NCI-H524 (cell line): ENCODE measurements around the gene HTR2B.
"Not testable (repeated sequence)": the region's sequence is repeated elsewhere in the genome, so short reads cannot be mapped to it uniquely, and the experiment has no call there.

Source experiments
- DNase-seq, 2 experiments: peaks; one replicate each; lab custom pipeline; 2025; lab: John Stamatoyannopoulos, UW

HTR2B gene

DNA sequence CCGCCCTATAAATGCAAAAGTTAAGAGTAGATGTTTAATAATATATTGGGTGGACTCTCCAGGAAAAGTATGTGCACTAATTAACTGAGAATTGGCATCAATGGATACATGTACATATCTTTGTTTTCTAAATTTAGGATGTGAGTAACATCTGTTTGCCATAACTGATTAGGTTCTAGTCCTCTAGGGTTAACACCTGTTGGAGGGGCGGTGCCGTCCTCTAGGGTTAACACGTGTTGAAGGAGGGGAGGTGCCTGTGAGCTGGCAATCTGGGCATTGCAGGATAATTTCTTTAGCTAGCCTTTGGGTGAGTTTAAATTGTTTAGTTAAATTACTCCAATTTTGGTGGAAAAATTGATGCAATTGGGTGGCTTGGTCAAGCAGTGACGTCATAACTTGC lies 30.9 kb downstream of the HTR2B start:
- peak in 1 of 2 experiments; percentile 40 for DNase-seq

DNA sequence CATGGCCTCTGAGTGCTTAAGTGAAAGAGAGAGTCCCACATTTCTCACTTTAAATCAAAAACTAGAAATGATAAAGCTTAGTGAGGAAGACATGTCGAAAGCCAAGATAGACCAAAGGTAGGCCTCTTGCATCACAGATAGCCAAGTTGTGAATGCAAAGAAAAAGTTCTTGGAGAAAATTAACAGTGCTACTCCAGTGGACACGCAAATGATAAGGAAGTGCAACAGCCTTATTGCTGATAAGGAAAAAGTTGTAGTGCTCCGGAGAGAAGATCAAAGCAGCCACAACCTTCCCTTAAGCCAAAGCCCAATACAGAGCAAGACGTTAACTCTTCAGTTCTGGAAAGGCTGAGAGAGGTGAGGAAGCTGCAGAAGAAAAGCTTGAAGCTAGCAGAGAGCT lies 36.1 kb downstream of the HTR2B start:
- DNase-seq, result no peak

DNA sequence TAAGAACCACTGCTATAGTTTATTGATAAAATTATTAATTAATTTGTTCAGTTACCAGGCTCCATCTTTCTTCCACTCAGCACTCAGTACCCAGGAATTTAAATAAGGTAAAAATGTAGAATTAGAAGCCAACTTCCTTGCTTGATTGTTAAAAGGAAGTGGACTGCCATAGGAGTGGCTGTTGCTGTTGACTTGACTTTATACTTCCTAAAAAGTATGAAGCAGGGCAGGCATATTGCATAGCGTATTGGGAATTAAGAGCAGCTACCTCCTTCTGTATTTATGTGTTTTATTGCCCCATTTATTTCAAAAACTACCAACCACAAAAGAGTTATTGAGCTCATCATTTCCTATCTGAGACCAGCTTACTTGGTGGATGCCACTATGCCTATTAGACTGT lies 40.3 kb downstream of the HTR2B start:
- no peak for DNase-seq

DNA sequence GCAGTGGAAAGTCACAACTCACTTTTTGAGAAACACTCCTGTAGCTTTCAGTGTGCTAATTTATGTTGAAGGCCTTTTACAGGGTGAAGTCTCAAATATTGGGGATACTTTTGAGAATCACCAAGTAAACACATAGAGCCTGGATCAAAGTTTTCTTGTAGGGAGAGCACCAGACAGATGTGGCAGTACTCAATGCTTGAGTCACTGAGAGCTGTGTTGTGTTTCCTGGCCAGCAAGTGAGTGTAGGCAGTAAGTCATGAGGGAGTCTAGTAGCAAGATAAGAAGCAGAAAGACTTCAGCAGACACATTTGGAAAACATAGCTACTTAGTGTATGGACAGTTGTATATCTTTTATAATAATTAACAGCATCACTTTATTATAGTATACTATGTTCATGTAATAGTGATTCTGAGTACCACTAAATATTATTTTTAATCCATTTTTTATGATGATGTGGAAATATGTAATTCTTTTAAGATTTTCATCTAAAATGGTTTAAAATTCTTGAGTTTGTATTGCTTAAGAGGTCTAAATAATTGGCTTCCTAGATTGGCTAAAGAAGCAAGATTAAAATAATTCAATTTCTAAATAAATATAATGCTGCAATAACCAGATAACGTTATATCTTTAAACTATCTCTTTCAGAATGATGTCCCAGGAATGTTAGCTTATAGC lies 55.3 kb downstream of the HTR2B start:
- no peak for DNase-seq

DNA sequence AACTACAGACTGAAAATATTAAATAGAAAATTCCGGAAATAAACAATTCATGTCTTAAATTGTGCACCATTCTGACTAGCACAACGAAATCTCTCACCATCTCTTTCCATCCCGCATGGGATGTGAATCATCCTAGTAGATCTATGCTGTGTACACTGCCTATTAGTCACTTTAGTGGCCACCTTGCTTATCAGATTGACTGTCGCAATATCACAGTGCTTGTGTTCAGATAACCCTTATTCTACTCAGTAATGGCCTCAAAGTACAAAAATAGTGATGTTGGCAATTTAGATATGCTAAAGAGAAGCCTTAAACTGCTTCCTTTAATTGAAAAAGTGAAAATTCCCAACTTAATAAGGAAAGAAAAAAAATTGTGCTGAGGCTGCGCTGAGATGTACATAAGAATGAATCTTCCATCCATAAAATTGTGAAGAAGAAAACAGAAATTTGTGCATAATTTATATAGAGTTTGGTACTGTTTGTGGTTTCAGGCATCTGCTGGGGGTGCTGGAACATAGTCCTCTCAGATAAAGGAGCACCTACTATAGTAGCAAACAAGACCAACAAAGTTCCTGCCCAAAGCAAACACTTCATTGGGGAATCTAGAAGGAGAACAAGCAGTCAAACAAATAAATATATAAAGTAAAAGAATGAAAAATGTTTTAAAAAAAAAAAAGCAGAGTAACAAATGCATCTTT lies 56.2 kb downstream of the HTR2B start:
- DNase-seq, result no peak

DNA sequence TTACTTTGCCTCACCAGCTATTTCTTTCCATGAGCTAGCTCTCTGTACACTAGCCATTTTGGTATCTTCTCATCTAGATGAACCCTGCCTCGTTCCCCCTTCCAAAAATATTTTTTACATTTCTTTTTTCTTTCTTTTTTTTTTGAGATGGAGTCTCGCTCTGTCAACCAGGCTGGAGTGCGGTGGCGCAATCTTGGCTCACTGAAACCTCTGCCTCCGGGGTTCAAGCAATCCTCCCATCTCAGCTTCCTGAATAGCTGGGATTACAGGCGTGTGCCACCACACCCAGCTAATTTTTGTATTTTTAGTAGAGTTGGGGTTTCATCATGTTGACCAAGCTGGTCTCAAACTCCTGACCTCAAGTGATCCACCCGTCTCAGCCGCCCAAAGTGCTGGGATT lies 57.3 kb downstream of the HTR2B start:
- DNase-seq, result not testable (repeated sequence)

DNA sequence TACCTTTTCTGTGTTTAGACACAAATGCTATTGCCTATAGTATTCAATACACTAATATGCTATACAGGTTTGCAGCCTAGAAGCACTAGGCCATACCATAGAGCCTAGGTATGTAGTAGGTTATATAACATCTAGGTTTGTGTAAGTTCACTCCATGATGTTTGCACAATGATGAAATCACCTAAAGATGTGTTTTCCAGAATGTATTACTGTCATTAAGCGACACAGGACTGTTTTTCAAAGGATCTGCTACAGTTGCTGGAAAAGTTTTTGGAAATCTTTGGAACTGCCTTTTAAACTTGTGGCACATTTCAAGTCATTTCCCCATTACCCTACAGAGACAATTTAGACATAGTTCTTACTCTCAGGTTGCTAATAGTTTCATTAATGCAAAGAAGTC lies 58.9 kb downstream of the HTR2B start:
- DNase-seq, result no peak

DNA sequence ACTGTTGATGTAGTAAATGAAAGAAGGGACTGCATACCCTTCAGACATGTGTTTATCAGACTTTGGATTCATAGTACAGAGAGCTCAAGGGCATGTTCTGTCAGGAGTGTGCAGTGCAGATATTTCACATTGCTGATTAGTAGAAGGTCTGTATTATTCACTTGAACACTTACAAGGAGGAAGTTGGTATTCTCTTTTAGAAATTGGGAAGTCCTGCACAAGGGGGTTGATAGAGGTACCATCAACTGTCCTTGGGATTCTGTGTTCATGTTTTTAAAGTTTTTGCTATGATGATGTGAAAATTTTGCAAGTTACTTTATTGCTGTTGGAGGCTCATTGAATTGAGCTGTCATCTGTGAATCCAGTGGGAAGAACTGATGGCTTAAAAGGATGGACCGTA lies 61.5 kb downstream of the HTR2B start:
- DNase-seq, result no peak

DNA sequence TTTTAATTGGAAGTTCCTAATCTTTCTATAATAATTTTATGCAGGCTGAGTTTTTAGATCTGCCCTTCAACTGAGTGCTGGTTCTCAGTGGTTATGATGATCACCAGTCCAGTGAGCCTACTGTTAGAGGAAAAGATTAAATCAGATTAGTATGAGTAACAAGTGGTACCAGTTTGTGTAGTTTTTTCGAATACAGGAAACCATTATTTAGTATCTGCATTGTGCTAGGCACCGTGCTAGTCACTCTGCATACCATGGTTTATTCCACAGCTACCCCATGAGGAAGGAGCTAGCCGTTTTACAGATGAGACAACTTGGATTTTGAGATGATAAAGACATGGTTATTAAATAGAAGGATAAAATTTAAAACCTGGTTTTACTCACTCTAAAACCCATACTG lies 62.1 kb downstream of the HTR2B start:
- no peak for DNase-seq

DNA sequence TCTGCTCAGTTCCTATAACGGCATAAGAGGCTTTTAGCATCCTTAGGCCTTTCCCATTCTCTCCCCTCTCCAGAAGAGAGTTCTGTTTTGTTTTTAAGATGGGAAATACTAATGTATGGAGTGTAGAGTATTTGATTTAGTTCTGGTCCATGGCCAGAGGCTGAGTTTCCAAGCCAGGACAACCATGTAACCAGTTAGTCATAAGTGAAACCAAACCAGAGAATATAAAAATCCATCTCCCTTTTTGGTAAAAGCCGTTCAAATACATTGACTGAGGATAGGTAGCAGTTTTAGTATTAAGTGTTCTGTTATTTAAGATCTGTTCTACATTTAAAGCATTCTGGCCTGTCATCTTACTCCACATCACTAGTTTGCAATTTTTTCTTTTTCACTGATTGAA lies 65.1 kb downstream of the HTR2B start:
- no peak for DNase-seq

DNA sequence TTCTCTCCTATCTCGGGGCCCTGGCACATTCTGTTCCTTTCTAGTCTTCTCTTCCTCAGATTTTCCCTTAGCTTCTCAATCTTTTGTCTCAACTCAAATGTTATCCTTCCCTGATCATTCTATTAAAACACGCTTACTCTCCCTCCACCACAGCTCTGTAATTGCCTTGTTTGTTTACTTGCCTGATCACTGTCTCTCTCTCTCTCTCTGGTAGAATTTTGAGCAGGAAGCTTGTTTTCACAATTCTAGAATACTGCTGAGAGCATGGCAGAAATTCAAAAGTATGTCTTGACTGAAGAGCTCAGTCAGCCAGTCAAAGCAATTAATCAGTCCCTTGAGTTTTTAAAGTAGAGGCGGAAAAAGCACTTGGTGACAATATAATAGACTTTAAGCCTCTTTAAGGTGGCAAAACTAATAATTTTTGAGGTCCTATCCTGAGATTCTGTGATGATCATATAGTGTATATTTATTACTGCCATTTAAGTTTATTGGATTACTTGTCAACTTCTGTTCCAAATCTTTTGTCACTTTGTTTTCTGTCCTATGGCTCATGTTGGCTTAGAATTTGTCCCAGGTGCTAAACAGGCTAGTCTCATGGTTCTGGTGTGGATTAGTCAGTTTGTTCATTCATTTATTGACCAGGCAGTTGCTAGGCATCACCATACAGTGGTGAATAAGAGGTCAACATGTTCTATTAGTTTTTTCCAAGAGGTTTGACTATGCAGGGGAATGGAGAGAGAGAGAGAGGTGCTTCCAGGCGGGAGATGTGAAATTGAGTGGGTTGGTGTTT lies 65.9 kb downstream of the HTR2B start:
- no peak for DNase-seq
